ACHN (cell line): ENCODE measurements around the gene ELFN1.

Experiments used
- DNase-seq: peaks from one replicate; pipeline ENCODE4 v3.0.0-alpha.2; 2015
- in situ Hi-C: cut with HindIII; loops from 2 replicates; pipeline ENCODE4 v1.10.0; 2017; ENCODE audit warnings: low sequenced_read_pairs, low pct_ligation_motif_present, low pct_unique_long_range_greater_than_20kb

The ELFN1 gene

GRCh38 chr7:1654738-1655475 is 15.2 kb upstream of the ELFN1 start:
- DNase-seq, result no peak
- in situ Hi-C loops, result no loop called here

GRCh38 chr7:1659696-1660095 is 10.4 kb upstream of the ELFN1 start:
- in situ Hi-C loops, result no loop called here
- DNase-seq, result no peak

GRCh38 chr7:1661461-1661860 is 8.6 kb upstream of the ELFN1 start:
- in situ Hi-C loops, result no loop called here
- no peak for DNase-seq

GRCh38 chr7:1662101-1662500 is 8.0 kb upstream of the ELFN1 start:
- DNase-seq, result no peak
- in situ Hi-C loops, result no loop called here

- in situ Hi-C loops, result no loop called here
- no peak for DNase-seq
These were observed 7.3 kb upstream of the ELFN1 start for GRCh38 chr7:1662767-1663166.

GRCh38 chr7:1663223-1663622 is 6.9 kb upstream of the ELFN1 start:
- in situ Hi-C loops, result no loop called here
- DNase-seq, result no peak

GRCh38 chr7:1663857-1664651 is 6.0 kb upstream of the ELFN1 start:
- no peak for DNase-seq
- in situ Hi-C loops, result no loop called here

GRCh38 chr7:1664711-1665548 is 5.1 kb upstream of the ELFN1 start:
- DNase-seq, result peak; percentile 66
- in situ Hi-C loops, result no loop called here

GRCh38 chr7:1665549-1666316 is 4.3 kb upstream of the ELFN1 start:
- DNase-seq, result peak; percentile 31
- in situ Hi-C loops, result no loop called here

- DNase-seq, result peak; percentile 22
- in situ Hi-C loops, result no loop called here
These were observed 3.7 kb upstream of the ELFN1 start for GRCh38 chr7:1666317-1666822.

GRCh38 chr7:1666823-1667565 is 3.1 kb upstream of the ELFN1 start:
- in situ Hi-C loops, result no loop called here

GRCh38 chr7:1667566-1668395 is 2.3 kb upstream of the ELFN1 start:
- no peak for DNase-seq
- in situ Hi-C loops, result no loop called here

More at GRCh38 chr7:1666823-1667565, 3.1 kb upstream of the ELFN1 start:
- no peak for DNase-seq

- in situ Hi-C loops, result no loop called here
- no peak for DNase-seq
These were observed 1.5 kb upstream of the ELFN1 start for GRCh38 chr7:1668396-1669063.

- no peak for DNase-seq
- in situ Hi-C loops, result no loop called here
These were observed 769 bp upstream of the ELFN1 start for GRCh38 chr7:1669064-1669951.

- in situ Hi-C loops, result no loop called here
- no peak for DNase-seq
These were observed 967 bp downstream of the ELFN1 start for GRCh38 chr7:1670894-1671593.
